HG03060 (cell line): ENCODE data around the gene JAZF1.
"Not testable (repeated sequence)": the region's sequence is repeated elsewhere in the genome, so short reads cannot be mapped to it uniquely, and the experiment has no call there.

Experiments used
- ATAC-seq: cut with Tn5 transposase; IDR thresholded peaks from one replicate; pipeline ENCODE4 v1.9.1; 2021; ENCODE audit warnings: low read depth, moderate number of reproducible peaks; ENCODE audit not compliant: unreplicated experiment

The JAZF1 gene

GRCh38 chr7:27866828-27867672 lies 313.5 kb downstream of the JAZF1 start:
- ATAC-seq: no peak

- no peak for ATAC-seq
These were observed 314.3 kb downstream of the JAZF1 start for GRCh38 chr7:27866256-27866655.

GRCh38 chr7:27863880-27864279 lies 316.7 kb downstream of the JAZF1 start:
- ATAC-seq: no peak

GRCh38 chr7:27861747-27862146 lies 318.8 kb downstream of the JAZF1 start:
- no peak for ATAC-seq

GRCh38 chr7:27860800-27861199 lies 319.8 kb downstream of the JAZF1 start:
- ATAC-seq: no peak

- not testable (repeated sequence) for ATAC-seq
These were observed 323.7 kb downstream of the JAZF1 start for GRCh38 chr7:27856703-27857485.

- no peak for ATAC-seq
These were observed 330.1 kb downstream of the JAZF1 start for GRCh38 chr7:27850531-27850930.

GRCh38 chr7:27846388-27846787 lies 334.2 kb downstream of the JAZF1 start:
- ATAC-seq: no peak

GRCh38 chr7:27843584-27844305 lies 336.9 kb downstream of the JAZF1 start:
- ATAC-seq: no peak

- ATAC-seq: no peak
These were observed 337.7 kb downstream of the JAZF1 start for GRCh38 chr7:27842851-27843250.

- ATAC-seq: no peak
These were observed 338.4 kb downstream of the JAZF1 start for GRCh38 chr7:27842094-27842692.

- no peak for ATAC-seq
These were observed 339.7 kb downstream of the JAZF1 start for GRCh38 chr7:27840760-27841364.

GRCh38 chr7:27840313-27840712 lies 340.3 kb downstream of the JAZF1 start:
- ATAC-seq: no peak

GRCh38 chr7:27839099-27839498 lies 341.5 kb downstream of the JAZF1 start:
- ATAC-seq: no peak

- ATAC-seq: no peak
These were observed 344.1 kb downstream of the JAZF1 start for GRCh38 chr7:27836536-27836935.

- no peak for ATAC-seq
These were observed 345.2 kb downstream of the JAZF1 start for GRCh38 chr7:27835376-27835775.

- no peak for ATAC-seq
These were observed 346.2 kb downstream of the JAZF1 start for GRCh38 chr7:27834179-27834921.

GRCh38 chr7:27826357-27826756 lies 354.2 kb downstream of the JAZF1 start:
- no peak for ATAC-seq

GRCh38 chr7:27825891-27826290 lies 354.7 kb downstream of the JAZF1 start:
- no peak for ATAC-seq

- no peak for ATAC-seq
These were observed 358.4 kb downstream of the JAZF1 start for GRCh38 chr7:27822245-27822644.
